B cell (primary cell): ENCODE results near the gene RPP30. TPM values are rescaled to one million over a fixed set of nuclear protein-coding genes. Genes with fewer than 3 reads are reported as not detected.

Experiments
- ATAC-seq: fragments of 200-7000 bp; cut with Tn5 transposase; one replicate; pipeline ENCODE4 v1.10.0; 2021; ENCODE audit warnings: low read depth, mild to moderate bottlenecking, moderate number of reproducible peaks, moderate library complexity
- CTCF ChIA-PET: fragments of 350-600 bp; sonication (Branson Sonifier 250); formaldehyde crosslinking; loops from one replicate; lab custom pipeline; 2021; ENCODE audit warnings: antibody characterized with exemption, inconsistent platforms; lab: Charles Lee
- POLR2A ChIA-PET: fragments of 350-600 bp; sonication (Branson Sonifier 250); formaldehyde crosslinking; loops from one replicate; lab custom pipeline; 2021; ENCODE audit warnings: antibody characterized with exemption; lab: Charles Lee
- DNase-seq: peaks from one replicate; pipeline ENCODE4 v3.0.0; 2013
- H2AFZ ChIP-seq: 2 replicates; pipeline ENCODE4 v1.6.1; 2012; ENCODE audit warnings: mild to moderate bottlenecking, low read depth, low read length; ENCODE audit not compliant: insufficient read depth, poor library complexity, severe bottlenecking
- H3K27ac ChIP-seq, 2 donors: 1 replicate in 1 of 2; 2 replicates in 1 of 2; pipeline ENCODE4 v1.5.1; 2012 to 2013; ENCODE audit warnings: low read length in 2 of 2, mild to moderate bottlenecking in 2 of 2, moderate library complexity in 1 of 2
- H3K27me3 ChIP-seq, 4 experiments: fragments of 200-600 bp in 1 of 4; sonication (generic) in 1 of 4; replicated peaks in 1 of 4; 1 replicate in 2 of 4; 2 replicates in 2 of 4; pipeline versions ENCODE4 v1.6.1 to v1.7.0; 2013 to 2016; ENCODE audit warnings: low read length in 3 of 4, mild to moderate bottlenecking in 2 of 4, mixed read lengths in 1 of 4, moderate library complexity in 1 of 4; ENCODE audit not compliant: insufficient read depth in 4 of 4, control insufficient read depth in 3 of 4; ENCODE audit errors: control extremely low read depth in 1 of 4
- H3K36me3 ChIP-seq, 2 experiments: replicated peaks in 1 of 2; 1 replicate in 1 of 2; 2 replicates in 1 of 2; pipeline versions ENCODE4 v1.6.1 to v1.7.1; 2013; ENCODE audit warnings: low read length in 1 of 2; ENCODE audit not compliant: insufficient read depth in 2 of 2, control insufficient read depth in 1 of 2; ENCODE audit errors: control extremely low read depth in 1 of 2, extremely low read depth in 1 of 2
- H3K4me1 ChIP-seq, 2 donors: fragments of 200-600 bp in 1 of 2; sonication (generic) in 1 of 2; 1 replicate in 1 of 2; 2 replicates in 1 of 2; pipeline versions ENCODE4 v1.5.1 to v1.6.1; 2013 to 2017; ENCODE audit warnings: low read length in 2 of 2; ENCODE audit not compliant: control insufficient read depth in 2 of 2, insufficient read depth in 2 of 2
- H3K4me2 ChIP-seq: replicated peaks from 2 replicates; pipeline ENCODE3; 2012; ENCODE audit warnings: mild to moderate bottlenecking, low read depth, low read length; ENCODE audit not compliant: poor library complexity, severe bottlenecking
- H3K4me3 ChIP-seq, 5 experiments: fragments of 200-600 bp in 1 of 5; sonication (generic) in 1 of 5; 1 replicate in 3 of 5; 2 replicates in 2 of 5; pipeline versions ENCODE4 v1.5.1 to v1.7.0; 2011 to 2016; ENCODE audit warnings: low read length in 4 of 5, mild to moderate bottlenecking in 4 of 5, low read depth in 2 of 5, control low read depth in 1 of 5, moderate library complexity in 1 of 5; ENCODE audit not compliant: insufficient read depth in 1 of 5; ENCODE audit errors: control extremely low read depth in 1 of 5, extremely low read depth in 1 of 5
- H3K79me2 ChIP-seq: fragments of 200-600 bp; sonication (generic); one replicate; pipeline ENCODE4 v1.6.0; 2016; ENCODE audit warnings: low read length; ENCODE audit not compliant: control insufficient read depth, insufficient read depth
- H3K9ac ChIP-seq: fragments of 200-600 bp; sonication (generic); 2 replicates; pipeline ENCODE4 v1.6.1; 2017; ENCODE audit warnings: mild to moderate bottlenecking, low read length, moderate library complexity
- H3K9me3 ChIP-seq, 3 donors: one replicate each; pipeline versions ENCODE4 v1.6.1 to v1.7.1; 2013; ENCODE audit warnings: low read length in 2 of 3; ENCODE audit not compliant: control insufficient read depth in 2 of 3, insufficient read depth in 1 of 3; ENCODE audit errors: control extremely low read depth in 1 of 3
- H4K20me1 ChIP-seq: 2 replicates; pipeline ENCODE4 v1.6.0; 2012; ENCODE audit warnings: mild to moderate bottlenecking, low read length; ENCODE audit not compliant: insufficient read depth, control insufficient read depth, poor library complexity, severe bottlenecking
- H3K27ac Mint-ChIP-seq: one replicate; pipeline ENCODE4 v1.8.0; 2021; ENCODE audit warnings: mixed read lengths
- H3K27me3 Mint-ChIP-seq: one replicate; pipeline ENCODE4 v1.8.0; 2021; ENCODE audit warnings: mixed read lengths
- H3K4me1 Mint-ChIP-seq: one replicate; pipeline ENCODE4 v1.8.0; 2021; ENCODE audit warnings: mixed read lengths
- H3K4me3 Mint-ChIP-seq: one replicate; pipeline ENCODE4 v1.8.0; 2021; ENCODE audit warnings: mixed read lengths
- H3K9me3 Mint-ChIP-seq: one replicate; pipeline ENCODE4 v1.8.0; 2022; ENCODE audit warnings: mixed read lengths; ENCODE audit not compliant: insufficient read depth
- CTCF ChIP-seq: fragments of 200-600 bp; IDR thresholded peaks from one replicate; pipeline ENCODE4 v1.8.0; 2022; ENCODE audit warnings: antibody characterized with exemption, mild to moderate bottlenecking
- EZH2 ChIP-seq: IDR thresholded peaks from 2 replicates; pipeline ENCODE4 v1.6.1; 2012; ENCODE audit warnings: borderline replicate concordance, low read depth, mild to moderate bottlenecking, moderate library complexity, low read length; ENCODE audit not compliant: insufficient read depth, poor library complexity, severe bottlenecking
- WGBS: methylation state at CpG from one replicate; pipeline ENCODE4 v1.1.5; 2013; ENCODE audit warnings: missing lambda C conversion rate; ENCODE audit not compliant: insufficient coverage; 5-methylcytosine and 5-hydroxymethylcytosine counted together
- intact Hi-C: fragments of 100-400 bp; cut with micrococcal nuclease; formaldehyde crosslinking; loops from one replicate; pipeline ENCODE4 v1.10.0; 2022
- polyA plus RNA-seq: library from polyadenylated mRNA; depleted of rRNA; stranded (reverse); fragments of >200 nt; gene quantifications from 2 replicates; pipeline ENCODE4 v1.2.3, GENCODE V29; 2012
- total RNA-seq, 2 donors: library from RNA; stranded (reverse); fragments of 120-200 nt in 1 of 2; gene quantifications; 1 replicate in 1 of 2; 2 replicates in 1 of 2; pipeline versions ENCODE4 v1.2.3 to v1.2.4, GENCODE V29; 2013 to 2022

Gene RPP30
- total and polyA plus RNA-seq, 2 donors (not counting 1 experiment from before 2014, with no cell fraction given), result 28.2 to 41.7 TPM

DNA sequence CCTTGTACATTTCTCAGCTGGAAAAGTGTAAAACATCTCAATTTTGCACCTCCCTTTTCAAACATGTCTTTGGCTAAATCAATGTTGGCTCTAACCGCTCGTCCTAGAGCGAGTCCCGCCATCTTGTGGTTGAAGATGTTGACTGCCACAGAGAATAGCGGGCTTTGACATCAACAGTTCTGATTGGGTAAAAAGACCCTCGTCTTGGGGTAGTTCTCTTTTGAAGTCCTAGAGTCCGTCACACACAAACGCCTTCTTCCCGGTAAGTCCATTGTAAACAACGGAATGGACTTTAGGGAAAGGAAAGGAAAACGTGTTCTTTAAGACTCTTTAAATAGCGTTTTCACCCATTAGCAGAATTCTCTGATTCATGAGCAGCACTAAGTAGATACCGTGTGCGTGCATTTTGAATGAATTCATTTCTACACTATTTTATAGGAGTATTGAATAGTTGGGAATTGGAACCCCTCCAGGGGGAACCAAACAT is 452 bp upstream of the RPP30 start:
- ATAC-seq (peak; percentile 72), DNase-seq (peak; percentile 69)
- Mint-ChIP-seq H3K4me1 (peaks cover 32% of the 10 kb centered on the region), H3K4me3 (peak overlapping the region; percentile 92), H3K27me3 (peaks cover 33% of the 10 kb centered on the region), H3K9me3 (peaks cover 3% of the 10 kb centered on the region), H3K27ac (peak overlapping the region; percentile 84)
- Histone ChIP-seq H3K4me1 (peaks cover 16 to 18% of the 10 kb centered on the region in 2 donors), H3K79me2 (peaks cover 28% of the 10 kb centered on the region), H3K4me2 (peak overlapping the region; percentile 81), H3K36me3 (peaks cover 0 to 9% of the 10 kb centered on the region in 2 experiments), H3K27ac (peak overlapping the region; percentile 51 to 62), H2AFZ (peak overlapping the region; percentile 90), H3K9ac (peak overlapping the region; percentile 85), H4K20me1 (no peaks in the 10 kb centered on the region), H3K27me3 (peaks cover 0 to 16% (median 7%) of the 10 kb centered on the region in 4 experiments), H3K4me3 (peak overlapping the region; percentile 72 to 96 (median 92)), H3K9me3 (peaks cover 0 to 4% (median 1%) of the 10 kb centered on the region in 3 donors)
- POLR2A ChIA-PET, result no interaction called here
- intact Hi-C loops, result loop anchor here (1.0 to 10.0 kb wide), 9 partner anchors 13 to 1229 kb away; partner anchors contain the start of genes HECTD2, HTR7, KIF20B and TNKS2
- WGBS, result 14% methylated on average over 5 of the region's 14 CpGs
- TF ChIP-seq CTCF (peak; percentile 60), EZH2 (no peak)
- CTCF ChIA-PET, result interaction anchor here (0.6 to 3.1 kb wide), 11 partner anchors 8 to 379 kb away, joined by 3 to 24 read pairs (median 3); partner anchors contain the start of gene HTR7

GRCh38 chr10:90872648-90873020 is 860 bp downstream of the RPP30 start:
- Histone ChIP-seq H3K36me3 (peaks cover 4 to 21% of the 10 kb centered on the region in 2 experiments), H3K27ac (peak overlapping the region in 1 of 2 donors; percentile 62), H3K9ac (peak overlapping the region; percentile 85), H3K4me2 (peak overlapping the region; percentile 81), H3K27me3 (peaks cover 0 to 9% (median 3%) of the 10 kb centered on the region in 4 experiments), H3K9me3 (peaks cover 0 to 4% (median 1%) of the 10 kb centered on the region in 3 donors), H3K79me2 (peaks cover 28% of the 10 kb centered on the region), H2AFZ (peak overlapping the region; percentile 90), H3K4me3 (peak overlapping the region; percentile 3 to 96 (median 90)), H3K4me1 (peaks cover 16 to 18% of the 10 kb centered on the region in 2 donors), H4K20me1 (no peaks in the 10 kb centered on the region)
- ATAC-seq (no peak), DNase-seq (no peak)
- peak overlapping the region; percentile 92 for H3K4me3 Mint-ChIP-seq
- peaks cover 3% of the 10 kb centered on the region for H3K9me3 Mint-ChIP-seq
- TF ChIP-seq EZH2 (no peak), CTCF (no peak)
- ChIA-PET CTCF (interaction anchor here (0.7 to 3.1 kb wide), 3 partner anchors 16 to 127 kb away, joined by 3 to 24 read pairs (median 3); partner anchors contain the start of gene HTR7), POLR2A (no interaction called here)
- H3K4me1 Mint-ChIP-seq, result peaks cover 32% of the 10 kb centered on the region
- 33% methylated on average over 5 of the region's 8 CpGs for WGBS
- H3K27ac Mint-ChIP-seq, result peak overlapping the region; percentile 84
- H3K27me3 Mint-ChIP-seq, result peaks cover 22% of the 10 kb centered on the region
- intact Hi-C loops, result loop anchor here (5.0 to 10.0 kb wide), 5 partner anchors 540 to 1230 kb away; partner anchors contain the start of gene HECTD2
